HCT116 (cell line): ENCODE results near the gene SMYD3. TPM values are rescaled to one million over a fixed set of nuclear protein-coding genes. Genes with fewer than 3 reads are reported as not detected.

ENCODE experiments used
- ATAC-seq: fragments of 200-7000 bp; cut with Tn5 transposase; 2 replicates; pipeline ENCODE4 v1.9.1; 2020; ENCODE audit warnings: mild to moderate bottlenecking, moderate library complexity
- BruUV-seq: library from RNA; stranded (reverse); fragments of 400-500 nt; replicated peaks from 2 replicates; lab custom pipeline; 2021; lab: Mats Ljungman, UMichigan
- CTCF ChIA-PET: fragments of 300-600 bp; sonication (Branson Sonifier 250); formaldehyde crosslinking; loops from one replicate; lab custom pipeline; 2021; ENCODE audit warnings: antibody characterized with exemption; lab: Charles Lee
- POLR2A ChIA-PET: fragments of 300-600, 350-600 bp; sonication (Branson Sonifier 250); formaldehyde crosslinking; loops from one replicate; lab custom pipeline; 2021; ENCODE audit warnings: antibody characterized with exemption; lab: Charles Lee
- RAD21 ChIA-PET, 2 experiments: fragments of 300-600 bp; sonication (Branson Sonifier 250); formaldehyde crosslinking; loops; one replicate each; lab custom pipeline; 2023; ENCODE audit warnings: low total read pairs in 2 of 2; ENCODE audit not compliant: uncharacterized antibody in 2 of 2, unreplicated experiment in 2 of 2, low non-redundant PET in 1 of 2; lab: Charles Lee
- DNase-seq: peaks from one replicate; pipeline ENCODE4 v3.0.0-alpha.2; 2010; ENCODE audit warnings: low read depth, low spot score
- H2AFZ ChIP-seq: fragments of 200-600 bp; shearing (Covaris generic), sonication (generic); 2 replicates; pipeline ENCODE4 v1.6.1; 2017; ENCODE audit warnings: low read depth, mixed run types, mixed read lengths, antibody characterized with exemption, low read length; ENCODE audit not compliant: poor library complexity, severe bottlenecking
- H3K27ac ChIP-seq: 2 replicates; pipeline ENCODE4 v1.5.1; 2012; ENCODE audit warnings: low read depth, low read length
- H3K27me3 ChIP-seq: fragments of 200-600 bp; sonication (generic); 2 replicates; pipeline ENCODE4 v1.6.1; 2016; ENCODE audit warnings: mixed run types, low read length, mixed read lengths; ENCODE audit not compliant: insufficient read depth
- H3K36me3 ChIP-seq, 2 experiments: fragments of 200-500 bp in 1 of 2; fragments of 200-600 bp in 1 of 2; sonication (Bioruptor generic) in 1 of 2; sonication (generic) in 1 of 2; 2 replicates each; pipeline versions ENCODE4 v1.5.1 to v1.6.1; 2014 to 2016; ENCODE audit warnings: low read length in 2 of 2, inconsistent platforms in 1 of 2, mixed read lengths in 1 of 2, mixed run types in 1 of 2; ENCODE audit not compliant: insufficient read depth in 2 of 2, control insufficient read depth in 1 of 2
- H3K4me1 ChIP-seq, 2 experiments: fragments of 200-600 bp in 1 of 2; sonication (generic) in 1 of 2; 2 replicates each; pipeline versions ENCODE4 v1.5.1 to v1.6.1; 2012 to 2017; ENCODE audit warnings: low read length in 2 of 2, inconsistent platforms in 1 of 2, mild to moderate bottlenecking in 1 of 2, mixed read lengths in 1 of 2, mixed run types in 1 of 2, moderate library complexity in 1 of 2; ENCODE audit not compliant: insufficient read depth in 2 of 2, control insufficient read depth in 1 of 2
- H3K4me2 ChIP-seq: fragments of 200-600 bp; sonication (generic); 2 replicates; pipeline ENCODE4 v1.6.1; 2017; ENCODE audit warnings: mixed run types, low read length, mixed read lengths
- H3K4me3 ChIP-seq, 2 experiments: fragments of 200-600 bp in 1 of 2; sonication (generic) in 1 of 2; replicated peaks in 1 of 2; 2 replicates each; pipeline ENCODE4 v1.5.1; 2011 to 2016; ENCODE audit warnings: low read length in 2 of 2, control low read depth in 1 of 2, low read depth in 1 of 2, mild to moderate bottlenecking in 1 of 2, mixed read lengths in 1 of 2, mixed run types in 1 of 2
- H3K79me2 ChIP-seq: fragments of 200-600 bp; sonication (generic); 2 replicates; pipeline ENCODE4 v1.6.1; 2017; ENCODE audit warnings: mild to moderate bottlenecking, mixed run types, low read length, moderate library complexity, mixed read lengths; ENCODE audit not compliant: insufficient read depth
- H3K9ac ChIP-seq: fragments of 200-600 bp; sonication (generic); 2 replicates; pipeline ENCODE4 v1.6.1; 2016; ENCODE audit warnings: low read length, mixed read lengths
- H3K9me2 ChIP-seq: fragments of 200-600 bp; sonication (generic), shearing (Covaris generic); 2 replicates; pipeline ENCODE4 v1.6.1; 2017; ENCODE audit warnings: mixed run types, mild to moderate bottlenecking, moderate library complexity; ENCODE audit not compliant: insufficient read depth
- H3K9me3 ChIP-seq, 2 experiments: fragments of 200-500 bp in 1 of 2; fragments of 200-600 bp in 1 of 2; sonication (Bioruptor generic) in 1 of 2; sonication (generic) in 1 of 2; 2 replicates each; pipeline ENCODE4 v1.6.1; 2014 to 2017; ENCODE audit warnings: low read length in 2 of 2, mixed read lengths in 2 of 2, inconsistent platforms in 1 of 2, low read depth in 1 of 2, mild to moderate bottlenecking in 1 of 2, mixed run types in 1 of 2, moderate library complexity in 1 of 2; ENCODE audit not compliant: control insufficient read depth in 1 of 2, insufficient read depth in 1 of 2
- H4K20me1 ChIP-seq: fragments of 200-600 bp; sonication (generic), shearing (Covaris generic); 2 replicates; pipeline ENCODE4 v1.6.1; 2017; ENCODE audit warnings: mixed run types, mild to moderate bottlenecking, moderate library complexity; ENCODE audit not compliant: insufficient read depth
- ATF3 ChIP-seq: IDR thresholded peaks from 2 replicates; pipeline ENCODE4 v1.6.1; 2012
- CBX3 ChIP-seq: IDR thresholded peaks from 2 replicates; pipeline ENCODE4 v1.6.1; 2012; ENCODE audit warnings: low read depth
- CTCF ChIP-seq, 3 experiments: fragments of 200-600 bp in 1 of 3; sonication (generic) in 1 of 3; IDR thresholded peaks in 2 of 3; conservative IDR thresholded peaks in 1 of 3; 2 replicates each; pipeline ENCODE4 v1.5.1; 2012 to 2017; ENCODE audit warnings: low read depth in 2 of 3, low read length in 2 of 3, antibody characterized with exemption in 1 of 3, borderline replicate concordance in 1 of 3, control low read depth in 1 of 3, mild to moderate bottlenecking in 1 of 3, mixed read lengths in 1 of 3, mixed run types in 1 of 3, moderate library complexity in 1 of 3; ENCODE audit not compliant: insufficient read depth in 1 of 3
- ELF1 ChIP-seq: IDR thresholded peaks from 2 replicates; pipeline ENCODE4 v1.6.1; 2012; ENCODE audit warnings: low read depth, borderline replicate concordance
- FOSL1 ChIP-seq: IDR thresholded peaks from 2 replicates; pipeline ENCODE4 v1.6.1; 2012; ENCODE audit warnings: low read depth
- JUND ChIP-seq: IDR thresholded peaks from 2 replicates; pipeline ENCODE4 v1.6.1; 2012
- MAX ChIP-seq: IDR thresholded peaks from 2 replicates; pipeline ENCODE4 v1.6.1; 2012
- POLR2AphosphoS5 ChIP-seq: IDR thresholded peaks from 2 replicates; pipeline ENCODE4 v1.6.1; 2011; ENCODE audit warnings: mild to moderate bottlenecking, low read depth, low read length, moderate library complexity
- RAD21 ChIP-seq: IDR thresholded peaks from 2 replicates; pipeline ENCODE4 v1.6.1; 2012; ENCODE audit warnings: low read depth, mild to moderate bottlenecking
- SIN3A ChIP-seq: IDR thresholded peaks from 2 replicates; pipeline ENCODE4 v1.6.1; 2012; ENCODE audit warnings: low read depth
- SP1 ChIP-seq: IDR thresholded peaks from 2 replicates; pipeline ENCODE4 v1.6.1; 2012; ENCODE audit warnings: low read depth
- ZBTB33 ChIP-seq: IDR thresholded peaks from 2 replicates; pipeline ENCODE4 v1.6.1; 2011; ENCODE audit warnings: mild to moderate bottlenecking, low read length, moderate library complexity; ENCODE audit not compliant: insufficient replicate concordance; ENCODE audit errors: extremely low read depth
- ZFX ChIP-seq: fragments of 450-650 bp; IDR thresholded peaks from 2 replicates; pipeline ENCODE4 v1.6.1; 2017
- intact Hi-C: fragments of 100-400 bp; cut with micrococcal nuclease; formaldehyde crosslinking; loops from 2 replicates; pipeline ENCODE4 v1.10.0; 2022
- total RNA-seq: library from RNA; stranded (reverse); gene quantifications from one replicate; pipeline ENCODE4 v1.2.1, GENCODE V29; 2021; ENCODE audit not compliant: unreplicated experiment

The SMYD3 gene
- total RNA-seq, 1 experiment from 2014 or later, result 33.6 TPM

GRCh38 chr1:245749053-245749452, 758.0 kb downstream of the SMYD3 start:
- Histone ChIP-seq H3K9me3 (no peaks in the 10 kb centered on the region), H3K79me2 (no peaks in the 10 kb centered on the region), H3K9me2 (no peaks in the 10 kb centered on the region), H3K9ac (no peak overlapping the region), H3K27ac (no peak overlapping the region), H3K4me1 (no peaks in the 10 kb centered on the region), H3K36me3 (no peaks in the 10 kb centered on the region)
- no peak for ATAC-seq
- no peak for DNase-seq
- BruUV-seq, result no TSS peak
- TF ChIP-seq ATF3 (no peak), POLR2AphosphoS5 (no peak), ZBTB33 (no peak), MAX (no peak), SP1 (no peak), CTCF (IDR thresholded peaks at IDR 0.05 in 2 of 3, conservative IDR thresholded peaks at IDR 0.05 in 1 of 3; ENCODE audit: borderline replicate concordance in 1 of 3, insufficient read depth in 1 of 3, low read depth in 2 of 3, low read length in 2 of 3) (no peak), JUND (no peak), ZFX (no peak), RAD21 (no peak), ELF1 (no peak), CBX3 (no peak), SIN3A (no peak), FOSL1 (no peak)
- TF ChIP-seq, all 23 proteins: peak for 0
- intact Hi-C loops, result no loop called here
- no peak overlapping the region for H2AFZ ChIP-seq
- H3K4me2 ChIP-seq, result no peak overlapping the region
- ChIA-PET POLR2A (no interaction called here), RAD21 (no interaction called here), CTCF (no interaction called here)
- H3K27me3 ChIP-seq, result no peaks in the 10 kb centered on the region
- no peaks in the 10 kb centered on the region for H4K20me1 ChIP-seq
- no peak overlapping the region for H3K4me3 ChIP-seq
